ENCODE measurements around the gene FRMD5. TPM values are rescaled to one million over a fixed set of nuclear protein-coding genes. Genes with fewer than 3 reads are reported as not detected.
A peak's percentile ranks its signal among the peaks of the same experiment; 100 is the strongest.

The FRMD5 gene
- total RNA-seq, 1 experiment from 2014 or later: 27.2 TPM

DNA sequence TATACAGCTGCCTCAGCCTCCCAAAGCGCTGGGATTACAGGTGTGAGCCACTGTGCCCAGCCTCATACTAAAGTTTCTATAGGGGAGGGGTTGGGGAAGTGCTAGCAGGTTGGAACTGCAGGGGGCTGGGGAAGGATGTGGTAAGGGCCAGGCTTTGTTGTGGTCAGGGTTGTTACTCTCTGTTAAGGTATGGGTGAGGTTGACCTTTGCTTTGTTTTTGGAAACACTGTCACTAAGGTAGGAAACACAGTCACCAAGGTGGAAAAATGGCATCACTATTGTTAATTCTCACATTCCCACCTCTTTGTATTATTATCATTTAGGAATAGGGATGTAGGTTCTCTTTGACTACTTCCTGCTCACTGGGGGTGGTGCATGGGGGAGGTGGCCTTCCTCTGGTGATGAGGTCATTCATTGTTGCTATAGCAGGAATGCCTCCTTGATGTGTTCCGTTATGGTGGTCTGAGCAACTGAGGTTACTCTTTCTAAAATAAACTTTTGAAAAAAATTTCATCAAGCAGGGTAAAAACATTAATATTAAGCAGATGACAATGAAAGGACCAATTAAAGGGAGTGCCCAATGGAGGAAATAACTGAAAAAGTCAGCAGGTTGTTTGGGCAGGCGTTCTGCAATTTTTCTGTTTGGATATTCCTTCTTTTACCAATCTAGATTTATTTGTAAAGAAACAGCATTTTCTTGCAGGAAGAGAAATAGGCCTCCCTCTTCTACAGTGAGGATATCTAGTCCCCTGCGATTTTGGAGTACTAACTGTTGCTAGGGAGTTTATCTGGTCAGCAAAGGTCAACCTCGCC lies 217.8 kb downstream of the FRMD5 start:
- Histone ChIP-seq H3K4me1 (ENCODE audit: control insufficient read depth in 1 of 2, insufficient read depth in 2 of 2, low read length in 2 of 2) (peaks cover 0 to 12% of the 10 kb centered on the region in 2 experiments; a peak in 1 of 4 replicates), H3K36me3 (ENCODE audit: control insufficient read depth in 1 of 2, insufficient read depth in 2 of 2, low read length in 2 of 2) (no peaks in the 10 kb centered on the region), H3K4me3 (replicated peaks in 1 of 2; ENCODE audit: low read depth in 1 of 2, low read length in 2 of 2) (no peak overlapping the region), H3K4me2 (ENCODE audit: low read length) (no peak overlapping the region), H3K9me2 (ENCODE audit: insufficient read depth) (no peaks in the 10 kb centered on the region), H3K79me2 (ENCODE audit: insufficient read depth, low read length) (peaks cover 34% of the 10 kb centered on the region), H2AFZ (ENCODE audit: low read depth, low read length, poor library complexity, severe bottlenecking) (no peak overlapping the region), H3K9me3 (ENCODE audit: control insufficient read depth in 1 of 2, insufficient read depth in 1 of 2, low read depth in 1 of 2, low read length in 2 of 2) (peaks cover 3 to 4% of the 10 kb centered on the region in 2 experiments; a peak in 1 of 4 replicates), H3K9ac (ENCODE audit: low read length) (no peak overlapping the region), H4K20me1 (ENCODE audit: insufficient read depth) (peaks cover 4% of the 10 kb centered on the region; the same call in 1 of the 2 replicates), H3K27ac (ENCODE audit: low read depth, low read length) (no peak overlapping the region), H3K27me3 (ENCODE audit: insufficient read depth, low read length) (no peaks in the 10 kb centered on the region)
- BruUV-seq (replicated peaks): no TSS peak
- DNase-seq (ENCODE audit: low read depth, low spot score) (peak; percentile 48), ATAC-seq (peak; percentile 63; the same call in 1 of the 2 replicates)
- intact Hi-C loops (cut with micrococcal nuclease): no loop called here
- no peak for TF ChIP-seq JUND (IDR thresholded peaks at IDR 0.05)
- TF ChIP-seq CEBPB (IDR thresholded peaks at IDR 0.05; ENCODE audit: low read depth): no peak
- TF ChIP-seq TCF7L2 (IDR thresholded peaks at IDR 0.05; ENCODE audit: borderline replicate concordance, extremely low read depth, insufficient read depth, insufficient read length): peak; percentile 46
- POLR2A ChIA-PET: no interaction called here
- CTCF ChIA-PET: no interaction called here
- RAD21 ChIA-PET (ENCODE audit: low non-redundant PET in 1 of 2, low total read pairs in 2 of 2, uncharacterized antibody in 2 of 2, unreplicated experiment in 2 of 2): no interaction called here

DNA sequence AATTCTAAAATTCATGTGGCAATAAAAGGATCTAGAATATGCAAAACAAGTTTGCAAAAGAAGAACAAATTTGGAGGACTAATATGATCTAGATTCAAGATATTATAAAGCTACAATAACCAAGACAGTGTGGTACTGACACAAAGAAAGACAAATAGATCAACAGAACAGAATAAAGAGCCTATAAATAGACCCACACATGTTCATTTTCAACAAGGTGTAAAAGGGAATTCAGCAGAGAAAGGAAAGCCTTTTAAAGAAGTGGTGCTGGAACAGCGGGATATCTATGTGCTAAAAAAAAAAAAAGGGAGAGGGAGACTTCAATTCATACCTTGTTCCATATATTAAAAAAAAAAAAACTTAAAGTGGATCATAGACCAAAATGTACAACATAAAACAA lies 219.3 kb downstream of the FRMD5 start:
- Histone ChIP-seq H3K27me3 (ENCODE audit: insufficient read depth, low read length) (no peaks in the 10 kb centered on the region), H3K36me3 (ENCODE audit: control insufficient read depth in 1 of 2, insufficient read depth in 2 of 2, low read length in 2 of 2) (no peaks in the 10 kb centered on the region), H4K20me1 (ENCODE audit: insufficient read depth) (peaks cover 4% of the 10 kb centered on the region; the same call in 1 of the 2 replicates), H3K9ac (ENCODE audit: low read length) (no peak overlapping the region), H3K9me3 (ENCODE audit: control insufficient read depth in 1 of 2, insufficient read depth in 1 of 2, low read depth in 1 of 2, low read length in 2 of 2) (peaks cover 3 to 4% of the 10 kb centered on the region in 2 experiments; a peak in 1 of 4 replicates), H3K4me2 (ENCODE audit: low read length) (no peak overlapping the region), H3K4me3 (replicated peaks in 1 of 2; ENCODE audit: low read depth in 1 of 2, low read length in 2 of 2) (no peak overlapping the region), H3K27ac (ENCODE audit: low read depth, low read length) (no peak overlapping the region), H3K4me1 (ENCODE audit: control insufficient read depth in 1 of 2, insufficient read depth in 2 of 2, low read length in 2 of 2) (peaks cover 0 to 12% of the 10 kb centered on the region in 2 experiments; a peak in 1 of 4 replicates), H3K9me2 (ENCODE audit: insufficient read depth) (no peaks in the 10 kb centered on the region), H3K79me2 (ENCODE audit: insufficient read depth, low read length) (peaks cover 34% of the 10 kb centered on the region), H2AFZ (ENCODE audit: low read depth, low read length, poor library complexity, severe bottlenecking) (no peak overlapping the region)
- ChIA-PET CTCF (no interaction called here), POLR2A (no interaction called here), RAD21 (ENCODE audit: low non-redundant PET in 1 of 2, low total read pairs in 2 of 2, uncharacterized antibody in 2 of 2, unreplicated experiment in 2 of 2) (no interaction called here)
- no peak for TF ChIP-seq ELF1 (IDR thresholded peaks at IDR 0.05; ENCODE audit: borderline replicate concordance, low read depth)
- TF ChIP-seq EGR1 (IDR thresholded peaks at IDR 0.05; ENCODE audit: low read depth): no peak
- TF ChIP-seq, protein P1, sequence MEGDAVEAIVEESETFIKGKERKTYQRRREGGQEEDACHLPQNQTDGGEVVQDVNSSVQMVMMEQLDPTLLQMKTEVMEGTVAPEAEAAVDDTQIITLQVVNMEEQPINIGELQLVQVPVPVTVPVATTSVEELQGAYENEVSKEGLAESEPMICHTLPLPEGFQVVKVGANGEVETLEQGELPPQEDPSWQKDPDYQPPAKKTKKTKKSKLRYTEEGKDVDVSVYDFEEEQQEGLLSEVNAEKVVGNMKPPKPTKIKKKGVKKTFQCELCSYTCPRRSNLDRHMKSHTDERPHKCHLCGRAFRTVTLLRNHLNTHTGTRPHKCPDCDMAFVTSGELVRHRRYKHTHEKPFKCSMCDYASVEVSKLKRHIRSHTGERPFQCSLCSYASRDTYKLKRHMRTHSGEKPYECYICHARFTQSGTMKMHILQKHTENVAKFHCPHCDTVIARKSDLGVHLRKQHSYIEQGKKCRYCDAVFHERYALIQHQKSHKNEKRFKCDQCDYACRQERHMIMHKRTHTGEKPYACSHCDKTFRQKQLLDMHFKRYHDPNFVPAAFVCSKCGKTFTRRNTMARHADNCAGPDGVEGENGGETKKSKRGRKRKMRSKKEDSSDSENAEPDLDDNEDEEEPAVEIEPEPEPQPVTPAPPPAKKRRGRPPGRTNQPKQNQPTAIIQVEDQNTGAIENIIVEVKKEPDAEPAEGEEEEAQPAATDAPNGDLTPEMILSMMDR (IDR thresholded peaks at IDR 0.05 in 2 of 3, conservative IDR thresholded peaks at IDR 0.05 in 1 of 3; ENCODE audit: borderline replicate concordance in 1 of 3, insufficient read depth in 1 of 3, low read depth in 2 of 3, low read length in 2 of 3): no peak
- no peak for TF ChIP-seq EZH2phosphoT487 (IDR thresholded peaks at IDR 0.05; ENCODE audit: borderline replicate concordance)
- TF ChIP-seq JUND (IDR thresholded peaks at IDR 0.05): no peak
- TF ChIP-seq, protein P2, sequence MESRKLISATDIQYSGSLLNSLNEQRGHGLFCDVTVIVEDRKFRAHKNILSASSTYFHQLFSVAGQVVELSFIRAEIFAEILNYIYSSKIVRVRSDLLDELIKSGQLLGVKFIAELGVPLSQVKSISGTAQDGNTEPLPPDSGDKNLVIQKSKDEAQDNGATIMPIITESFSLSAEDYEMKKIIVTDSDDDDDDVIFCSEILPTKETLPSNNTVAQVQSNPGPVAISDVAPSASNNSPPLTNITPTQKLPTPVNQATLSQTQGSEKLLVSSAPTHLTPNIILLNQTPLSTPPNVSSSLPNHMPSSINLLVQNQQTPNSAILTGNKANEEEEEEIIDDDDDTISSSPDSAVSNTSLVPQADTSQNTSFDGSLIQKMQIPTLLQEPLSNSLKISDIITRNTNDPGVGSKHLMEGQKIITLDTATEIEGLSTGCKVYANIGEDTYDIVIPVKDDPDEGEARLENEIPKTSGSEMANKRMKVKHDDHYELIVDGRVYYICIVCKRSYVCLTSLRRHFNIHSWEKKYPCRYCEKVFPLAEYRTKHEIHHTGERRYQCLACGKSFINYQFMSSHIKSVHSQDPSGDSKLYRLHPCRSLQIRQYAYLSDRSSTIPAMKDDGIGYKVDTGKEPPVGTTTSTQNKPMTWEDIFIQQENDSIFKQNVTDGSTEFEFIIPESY (IDR thresholded peaks at IDR 0.05; ENCODE audit: extremely low read depth, insufficient replicate concordance, low read length): no peak
- no peak for TF ChIP-seq CBX3 (IDR thresholded peaks at IDR 0.05; ENCODE audit: low read depth)
- ATAC-seq (no peak), DNase-seq (ENCODE audit: low read depth, low spot score) (no peak)
- intact Hi-C loops (cut with micrococcal nuclease): no loop called here
- no TSS peak for BruUV-seq (replicated peaks)
